GM18873 (cell line): Measurements from ENCODE around the gene RXRA.
"Not testable (repeated sequence)": the region's sequence is repeated elsewhere in the genome, so short reads cannot be mapped to it uniquely, and the experiment has no call there.

Experiments
- ATAC-seq: cut with Tn5 transposase; IDR thresholded peaks from one replicate; pipeline ENCODE4 v1.9.1; 2021; ENCODE audit warnings: mild to moderate bottlenecking, moderate library complexity, moderate number of reproducible peaks; ENCODE audit not compliant: unreplicated experiment, low FRiP score

The RXRA gene

GRCh38 chr9:134293031-134293521 is 33.2 kb upstream of the RXRA start:
- no peak for ATAC-seq

- ATAC-seq: no peak
These were observed 32.6 kb upstream of the RXRA start for GRCh38 chr9:134293611-134294152.

- ATAC-seq: no peak
These were observed 31.8 kb upstream of the RXRA start for GRCh38 chr9:134294153-134295071.

GRCh38 chr9:134295101-134295745 is 31.0 kb upstream of the RXRA start:
- ATAC-seq: no peak

DNA sequence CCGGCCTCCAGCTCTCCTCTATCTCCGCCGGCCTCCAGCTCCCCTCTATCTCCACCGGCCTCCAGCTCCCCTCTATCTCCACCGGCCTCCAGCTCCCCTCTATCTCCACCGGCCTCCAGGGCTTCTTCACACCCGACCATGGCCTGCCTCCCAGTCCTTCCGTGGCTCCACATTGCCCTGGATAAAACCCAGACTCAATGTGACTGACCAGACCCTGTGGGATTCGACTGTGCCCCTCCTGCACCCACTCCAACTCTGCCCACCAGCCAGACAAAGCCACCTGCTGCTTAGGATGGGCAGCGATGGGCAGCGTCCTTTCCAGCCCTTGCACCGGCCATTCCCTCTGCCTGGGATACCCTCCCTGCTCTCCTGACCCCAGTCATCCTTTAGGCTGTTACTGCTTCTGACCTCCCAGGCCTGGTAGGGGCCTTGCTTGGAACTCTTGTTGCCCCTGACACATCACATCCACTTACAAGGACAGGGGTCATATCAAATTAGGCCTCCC is 30.5 kb upstream of the RXRA start:
- ATAC-seq: no peak

DNA sequence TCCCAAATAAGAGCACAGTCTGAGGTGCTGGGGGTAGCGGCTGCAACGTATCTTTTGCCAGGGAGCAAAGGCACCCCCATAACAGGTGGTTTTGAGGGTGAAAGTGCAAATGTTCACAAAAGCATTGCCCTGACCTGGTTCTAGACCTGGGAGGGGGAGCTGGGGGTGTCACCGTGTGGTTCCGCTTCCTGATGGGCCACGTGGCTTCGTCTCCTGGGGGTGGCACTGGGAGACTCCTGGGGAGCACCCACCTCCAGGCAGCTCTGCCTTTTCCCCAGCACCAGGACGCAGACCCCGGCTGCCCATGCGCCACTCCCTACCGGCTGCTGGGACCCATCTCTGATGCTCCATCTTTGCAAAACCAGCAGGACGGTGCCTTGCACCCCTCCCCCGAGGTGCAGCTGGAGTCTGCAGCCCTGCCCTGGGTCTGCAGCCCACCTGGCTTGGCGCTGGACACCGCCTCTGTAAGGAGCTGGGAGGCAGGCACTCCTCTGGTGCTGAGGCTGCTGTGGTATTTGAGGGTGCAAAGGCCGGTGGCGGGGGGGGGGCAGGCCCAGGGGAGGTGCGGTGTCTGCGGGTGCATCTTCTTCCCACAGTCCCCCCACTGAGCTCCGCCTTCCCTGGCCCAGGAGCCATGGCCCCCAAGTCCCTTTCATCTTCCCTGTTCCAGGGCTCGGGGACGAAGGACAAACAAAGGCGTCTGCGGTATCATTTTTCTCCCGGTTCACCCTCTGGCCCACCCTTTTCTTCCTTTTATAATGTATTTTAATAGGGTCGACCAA is 29.8 kb upstream of the RXRA start:
- no peak for ATAC-seq

DNA sequence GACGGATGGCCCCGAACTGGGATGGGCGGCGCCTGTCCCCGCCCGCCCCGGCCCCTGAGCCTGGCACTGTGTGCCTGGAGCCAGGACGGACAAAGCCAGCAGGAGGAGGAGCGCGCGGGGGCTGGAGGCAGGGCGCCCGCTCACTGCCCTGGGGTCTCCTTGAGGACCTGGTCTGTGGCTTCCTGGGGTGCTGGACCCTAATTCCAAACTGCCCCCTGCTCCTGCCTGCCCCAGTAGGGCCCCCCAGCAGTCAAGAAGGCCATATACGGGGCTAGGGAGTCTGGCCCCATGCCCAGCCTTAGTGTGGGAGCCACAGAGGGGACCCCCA is 29.2 kb upstream of the RXRA start:
- no peak for ATAC-seq

GRCh38 chr9:134297576-134297975 is 28.7 kb upstream of the RXRA start:
- ATAC-seq: no peak

- ATAC-seq: no peak
These were observed 28.3 kb upstream of the RXRA start for GRCh38 chr9:134298000-134298399.

DNA sequence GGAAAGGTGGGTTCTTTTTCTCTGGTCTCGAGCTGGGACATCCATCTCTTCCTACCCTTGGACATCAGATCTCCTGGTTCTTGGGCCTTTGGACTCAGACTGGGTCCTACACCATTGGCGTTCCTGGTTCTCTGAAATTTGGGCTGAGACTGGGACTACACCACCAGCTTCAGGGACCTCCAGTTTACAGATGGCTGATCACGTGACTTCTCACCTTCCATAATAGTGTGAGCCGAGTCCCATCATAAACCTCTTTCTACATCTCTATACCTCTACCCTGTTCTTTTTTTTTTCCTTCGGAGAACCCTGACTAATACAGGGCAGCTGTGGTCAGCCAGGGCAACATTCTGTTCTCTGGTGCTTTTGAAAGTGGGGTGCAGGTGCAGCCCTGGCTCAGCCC is 27.2 kb upstream of the RXRA start:
- no peak for ATAC-seq

DNA sequence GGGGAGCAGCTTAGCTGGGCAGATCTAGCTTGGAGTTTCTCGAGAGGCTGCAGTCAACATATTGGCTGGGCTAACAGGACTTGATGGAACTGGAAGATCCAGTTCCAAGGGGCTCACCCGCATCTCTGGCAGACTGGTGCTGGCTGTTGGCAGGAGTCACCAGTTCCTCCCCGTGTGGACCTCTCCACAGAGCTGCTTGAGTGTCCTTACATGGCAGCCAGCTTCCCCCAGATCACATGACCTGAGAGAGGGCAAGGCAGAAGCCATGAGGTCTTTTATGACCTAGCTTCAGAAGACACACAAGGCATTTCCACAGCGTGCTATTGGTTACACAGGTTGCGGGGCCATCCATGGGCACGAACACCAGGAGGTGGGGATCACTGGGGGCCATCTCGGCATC is 26.4 kb upstream of the RXRA start:
- ATAC-seq: no peak

DNA sequence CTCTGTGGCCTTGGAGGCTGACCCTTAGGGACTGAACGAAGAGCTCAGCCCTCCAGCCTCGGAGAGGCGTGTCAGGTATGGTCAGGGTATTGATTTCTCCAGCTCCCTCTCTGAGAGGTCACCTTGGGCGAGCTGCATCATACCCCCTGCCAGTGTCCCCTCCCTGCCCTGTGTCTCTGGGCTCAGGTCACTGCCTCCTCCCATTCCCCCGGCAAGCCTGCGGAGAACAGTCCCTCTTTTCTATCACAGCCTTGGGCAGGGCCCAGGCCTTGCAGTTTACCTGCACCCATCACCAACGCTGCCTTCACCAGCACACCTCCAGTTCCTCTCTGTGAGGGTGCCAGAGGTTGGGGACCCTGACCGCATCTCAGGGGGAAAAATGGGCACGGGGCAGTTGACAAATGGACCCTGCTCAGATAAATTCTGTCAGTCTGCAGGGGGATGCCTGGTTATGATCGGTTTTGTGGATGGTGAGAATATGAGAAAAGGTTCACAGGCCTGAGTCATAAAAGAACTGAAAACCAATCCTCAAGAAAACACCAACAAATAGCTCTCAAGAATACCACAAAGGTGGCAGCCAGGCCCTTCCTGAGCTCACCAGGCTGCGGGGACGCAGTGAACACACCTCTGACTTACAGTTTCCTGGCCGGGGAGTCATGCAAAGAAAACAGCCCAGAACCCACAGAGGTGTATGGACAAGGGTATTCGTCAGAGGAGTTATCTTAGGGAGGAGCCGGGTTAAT is 24.7 kb upstream of the RXRA start:
- ATAC-seq: peak; percentile 53

- ATAC-seq: no peak
These were observed 24.0 kb upstream of the RXRA start for GRCh38 chr9:134302130-134302817.

DNA sequence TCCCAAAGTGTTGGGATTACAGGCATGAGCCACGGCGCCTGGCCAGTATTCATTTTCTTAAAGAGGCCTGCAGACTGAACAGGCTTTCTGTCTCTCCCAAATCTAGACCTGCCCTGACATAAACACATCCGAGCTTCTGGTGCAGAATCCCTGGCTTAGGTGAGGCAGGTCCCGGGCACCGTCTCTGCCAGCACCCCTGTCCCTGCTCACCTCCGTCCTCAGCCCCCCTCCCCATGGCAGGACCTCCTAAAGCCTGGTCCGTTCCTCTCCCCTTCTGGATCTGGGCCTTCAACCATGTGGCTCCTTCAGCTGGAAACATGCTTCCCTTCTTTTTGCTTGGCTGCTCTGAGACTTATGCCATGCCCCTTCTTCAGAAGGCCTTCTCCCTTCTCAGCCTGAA is 22.7 kb upstream of the RXRA start:
- ATAC-seq: no peak

- no peak for ATAC-seq
These were observed 22.0 kb upstream of the RXRA start for GRCh38 chr9:134304261-134304660.

DNA sequence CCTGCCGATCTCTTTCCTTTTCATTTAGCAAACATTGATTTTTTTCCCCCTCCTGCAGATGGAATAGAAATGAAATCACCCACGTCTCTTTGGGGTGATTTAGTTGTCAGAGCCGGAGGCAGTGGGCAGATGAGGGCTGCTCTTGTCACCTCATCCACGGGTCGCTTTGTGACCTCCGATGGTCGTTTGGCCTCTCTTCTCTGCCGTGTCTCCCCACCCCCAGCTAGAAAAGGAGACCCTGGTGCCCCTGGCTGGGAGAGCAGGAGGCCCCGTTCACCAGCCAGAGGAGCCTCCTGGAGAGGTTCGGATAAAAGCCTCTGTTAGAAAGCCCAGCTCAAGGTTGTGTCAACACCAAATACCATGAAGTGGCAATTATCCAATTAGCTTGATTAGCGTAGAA is 21.6 kb upstream of the RXRA start:
- ATAC-seq: no peak

DNA sequence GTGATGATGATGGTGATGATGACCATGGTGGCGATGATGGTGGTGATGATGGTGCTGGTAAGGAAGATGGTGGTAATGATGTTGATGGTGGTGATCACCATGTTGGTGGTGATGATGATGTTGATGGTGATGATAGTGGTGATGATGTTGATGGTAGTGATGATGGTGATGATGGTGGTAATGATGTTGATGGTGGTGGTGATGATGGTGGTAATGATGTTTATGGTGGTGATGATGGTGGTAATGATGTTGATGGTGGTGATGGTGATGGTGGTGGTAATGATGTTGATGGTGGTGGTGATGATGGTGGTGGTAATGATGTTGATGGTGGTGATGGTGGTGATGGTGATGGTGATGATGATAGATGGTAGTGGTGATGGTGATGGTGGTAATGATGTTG is 20.7 kb upstream of the RXRA start:
- ATAC-seq: no peak

GRCh38 chr9:134306042-134306441 is 20.2 kb upstream of the RXRA start:
- not testable (repeated sequence) for ATAC-seq
